Spleen (tissue), 11 donors: ENCODE measurements around the gene GPR26. TPM values are rescaled to one million over a fixed set of nuclear protein-coding genes. Genes with fewer than 3 reads are reported as not detected.

Experiments used
- DNase-seq: peaks from one replicate; pipeline ENCODE4 v3.0.0-alpha.2; 2020
- H3K27ac ChIP-seq, 8 donors: fragments of 200-600 bp; sonication (generic) in 7 of 8; 1 replicate in 4 of 8; 2 replicates in 4 of 8; pipeline versions ENCODE4 v1.5.0 to v1.8.0; 2016 to 2021; ENCODE audit warnings: inconsistent platforms in 4 of 8, mild to moderate bottlenecking in 4 of 8, moderate library complexity in 1 of 8
- H3K27me3 ChIP-seq, 7 donors: fragments of 200-600 bp; sonication (generic) in 6 of 7; replicated peaks in 1 of 7; 1 replicate in 4 of 7; 2 replicates in 3 of 7; pipeline versions ENCODE4 v1.5.0 to v1.8.0; 2016 to 2021; ENCODE audit warnings: inconsistent platforms in 3 of 7, mild to moderate bottlenecking in 1 of 7
- H3K36me3 ChIP-seq, 6 donors: fragments of 200-600 bp; sonication (generic) in 5 of 6; 1 replicate in 4 of 6; 2 replicates in 2 of 6; pipeline versions ENCODE4 v1.5.0 to v1.8.0; 2016 to 2021; ENCODE audit warnings: inconsistent platforms in 2 of 6
- H3K4me1 ChIP-seq, 6 donors: fragments of 200-600 bp; sonication (generic) in 5 of 6; 1 replicate in 3 of 6; 2 replicates in 3 of 6; pipeline versions ENCODE4 v1.5.0 to v1.8.0; 2016 to 2021; ENCODE audit warnings: inconsistent platforms in 3 of 6
- H3K4me3 ChIP-seq, 8 donors: fragments of 200-600 bp; sonication (generic) in 7 of 8; 1 replicate in 4 of 8; 2 replicates in 4 of 8; pipeline versions ENCODE4 v1.5.0 to v1.8.0; 2016 to 2021; ENCODE audit warnings: inconsistent platforms in 4 of 8, mild to moderate bottlenecking in 4 of 8, moderate library complexity in 2 of 8
- H3K9me3 ChIP-seq, 8 donors: fragments of 200-600 bp; sonication (generic) in 7 of 8; 1 replicate in 4 of 8; 2 replicates in 4 of 8; pipeline versions ENCODE4 v1.5.0 to v1.8.0; 2016 to 2021; ENCODE audit warnings: inconsistent platforms in 4 of 8
- CTCF ChIP-seq, 11 experiments: fragments of 200-600 bp in 7 of 11; fragments of 450-650 bp in 4 of 11; sonication (generic) in 4 of 11; IDR thresholded peaks in 8 of 11; conservative IDR thresholded peaks in 3 of 11; 1 replicate in 7 of 11; 2 replicates in 4 of 11; pipeline versions ENCODE4 v1.4.0 to v1.8.0; 2016 to 2021; ENCODE audit warnings: antibody characterized with exemption in 11 of 11, inconsistent platforms in 4 of 11, mild to moderate bottlenecking in 1 of 11
- POLR2A ChIP-seq, 3 donors: fragments of 450-650 bp; IDR thresholded peaks; one replicate each; pipeline ENCODE4 v1.5.1; 2017; ENCODE audit warnings: antibody characterized with exemption in 3 of 3, mild to moderate bottlenecking in 1 of 3
- POLR2AphosphoS5 ChIP-seq, 3 donors: sonication (generic); formaldehyde crosslinking; IDR thresholded peaks; one replicate each; pipeline ENCODE4 v1.5.1; 2017; ENCODE audit warnings: antibody characterized with exemption in 3 of 3
- WGBS, 5 donors: extraction: QIAGEN DNeasy Blood & Tissue Kit in 3 of 5; methylation state at CpG; one replicate each; pipeline versions ENCODE4 v1.1.5 to v1.1.7; 2013 to 2018; 5-methylcytosine and 5-hydroxymethylcytosine counted together
- intact Hi-C: fragments of 100-400 bp; cut with DNase I; formaldehyde crosslinking; loops from one replicate; pipeline ENCODE4 v1.15.0; 2023; ENCODE audit warnings: low total_unique reads
- polyA plus RNA-seq, 3 donors: library from polyadenylated mRNA; stranded (reverse); fragments of 200-250 nt; gene quantifications; one replicate each; pipeline ENCODE4 v1.2.1, GENCODE V29; 2013
- total RNA-seq, 7 donors: library from RNA; depleted of rRNA in 3 of 7; stranded (reverse); fragments of >200 nt in 3 of 7; fragmentation: NEBNext Ultra II Directional in 4 of 7; extraction: Animal tissue kit (Norgen Biotek cat#: 25700) in 4 of 7; gene quantifications; one replicate each; pipeline versions ENCODE4 v1.1.0 to v1.2.1, GENCODE V29; 2016 to 2021
- donor health status: healthy with polysubstance abuse.
- donor health status: DM: no; HTN: no; CAD: no; lungs with moderate emphysema.
- donor health status: DM: no; HTN: no; CAD: no.
- donor health status: Bipolar disorder and iron deficiency.
- donor health status: healthy.
- donor health status: DM: no; HTN: no; CAD: no.
- donor health status: DM: yes; HTN: yes; CAD: no.

The GPR26 gene
- total and polyA plus RNA-seq, 10 donors = not detected

DNA sequence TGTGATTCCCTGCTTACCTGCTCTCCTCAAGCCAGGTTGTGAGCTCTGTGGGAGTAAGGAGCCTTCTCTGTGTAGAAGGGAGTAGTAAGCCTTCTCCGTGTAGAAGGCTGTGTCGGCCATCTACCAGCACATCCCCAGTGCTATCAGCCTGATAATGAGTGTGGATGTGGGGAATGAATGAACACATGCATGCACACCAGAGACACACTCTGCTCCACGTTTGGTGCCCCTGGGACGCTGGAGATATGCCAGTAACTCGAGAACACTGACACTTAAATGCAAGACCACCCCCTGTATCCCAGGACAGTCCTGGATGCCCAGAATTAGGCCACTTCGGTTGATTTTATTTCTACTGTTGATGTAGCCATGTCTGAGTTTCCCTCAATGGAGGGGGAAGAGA, 21.1 kb upstream of the GPR26 start:
- intact Hi-C loops = no loop called here
- H3K27ac ChIP-seq = no peak overlapping the region
- DNase-seq = no peak
- H3K36me3 ChIP-seq = no peaks in the 10 kb centered on the region
- H3K9me3 ChIP-seq = no peaks in the 10 kb centered on the region
- TF ChIP-seq POLR2AphosphoS5 (IDR thresholded peaks at IDR 0.05) = no peak
- no peak for TF ChIP-seq POLR2A (IDR thresholded peaks at IDR 0.05)
- peaks cover 0 to 60% (median 0%) of the 10 kb centered on the region in 7 donors for H3K27me3 ChIP-seq
- no peaks in the 10 kb centered on the region for H3K4me1 ChIP-seq
- 63 to 73% (median 67%) methylated on average over 5 to 6 of the region's 6 CpGs for WGBS, 5 donors
- no peak overlapping the region for H3K4me3 ChIP-seq

- no peaks in the 10 kb centered on the region for H3K36me3 ChIP-seq
- no peaks in the 10 kb centered on the region for H3K4me1 ChIP-seq
- H3K27me3 ChIP-seq = peaks cover 0 to 59% (median 0%) of the 10 kb centered on the region in 7 donors
- no peaks in the 10 kb centered on the region for H3K9me3 ChIP-seq
- H3K27ac ChIP-seq = no peak overlapping the region
- 68 to 88% (median 76%) methylated on average over 10 of the region's 10 CpGs for WGBS, 5 donors
- intact Hi-C loops = no loop called here
- TF ChIP-seq POLR2AphosphoS5 (IDR thresholded peaks at IDR 0.05) (no peak), POLR2A (IDR thresholded peaks at IDR 0.05) (no peak), CTCF (IDR thresholded peaks at IDR 0.05 in 8 of 11, conservative IDR thresholded peaks at IDR 0.05 in 3 of 11) (no peak)
- no peak for DNase-seq
- H3K4me3 ChIP-seq = no peak overlapping the region
Measured at GRCh38 chr10:123645615-123646014, 20.5 kb upstream of the GPR26 start.

DNA sequence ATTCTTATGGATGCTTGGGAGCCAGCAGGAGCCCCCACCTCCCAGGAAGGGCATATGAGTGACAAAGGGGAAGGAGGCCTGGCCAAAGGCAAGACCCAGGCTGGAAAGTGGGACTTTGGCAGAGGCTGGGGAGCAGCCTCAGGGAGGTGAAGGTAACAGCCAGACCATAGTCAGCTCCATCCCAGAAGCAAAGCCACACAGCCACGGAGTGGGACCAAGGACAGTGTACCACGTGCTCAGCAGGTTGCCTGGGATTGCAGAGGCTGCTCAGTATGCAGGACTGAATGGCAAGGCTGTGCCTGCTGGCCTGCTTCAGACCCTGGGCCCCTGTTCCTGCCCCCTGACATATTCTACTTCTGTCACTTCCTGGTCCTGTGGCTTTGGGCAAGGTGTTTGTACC, 17.6 kb upstream of the GPR26 start:
- no peak for DNase-seq
- WGBS, 5 donors = 28 to 46% (median 38%) methylated on average over 1 to 2 of the region's 2 CpGs
- no peak overlapping the region for H3K27ac ChIP-seq
- no peaks in the 10 kb centered on the region for H3K4me1 ChIP-seq
- no peak overlapping the region for H3K4me3 ChIP-seq
- H3K9me3 ChIP-seq = no peaks in the 10 kb centered on the region
- no peaks in the 10 kb centered on the region for H3K36me3 ChIP-seq
- intact Hi-C loops = no loop called here
- TF ChIP-seq POLR2AphosphoS5 (IDR thresholded peaks at IDR 0.05) (no peak), POLR2A (IDR thresholded peaks at IDR 0.05) (no peak), CTCF (IDR thresholded peaks at IDR 0.05 in 8 of 11, conservative IDR thresholded peaks at IDR 0.05 in 3 of 11) (no peak)
- H3K27me3 ChIP-seq = peaks cover 0 to 61% (median 0%) of the 10 kb centered on the region in 7 donors

- Histone ChIP-seq H3K4me3 (no peak overlapping the region), H3K4me1 (no peaks in the 10 kb centered on the region), H3K27ac (no peak overlapping the region), H3K9me3 (no peaks in the 10 kb centered on the region), H3K27me3 (peaks cover 0 to 50% (median 0%) of the 10 kb centered on the region in 7 donors), H3K36me3 (no peaks in the 10 kb centered on the region)
- 56 to 75% (median 64%) methylated on average over 4 of the region's 4 CpGs for WGBS, 5 donors
- intact Hi-C loops = no loop called here
- TF ChIP-seq POLR2A (IDR thresholded peaks at IDR 0.05) = no peak
- no peak for TF ChIP-seq CTCF (IDR thresholded peaks at IDR 0.05 in 8 of 11, conservative IDR thresholded peaks at IDR 0.05 in 3 of 11)
- no peak for TF ChIP-seq POLR2AphosphoS5 (IDR thresholded peaks at IDR 0.05)
- no peak for DNase-seq
Measured at GRCh38 chr10:123649676-123650075, 16.5 kb upstream of the GPR26 start.
